Measurements from ENCODE around the gene CELF4.

The CELF4 gene

GRCh38 chr18:37274309-37275236 lies 291.0 kb downstream of the CELF4 start:
- TF ChIP-seq CTCF (IDR thresholded peaks at IDR 0.05; ENCODE audit: low read depth, low read length, missing control alignments) = no peak
- DNase-seq (ENCODE audit: low read depth) = no peak
- H3K4me3 ChIP-seq (ENCODE audit: low read depth, low read length) = no peak overlapping the region

GRCh38 chr18:37272841-37273240 lies 292.8 kb downstream of the CELF4 start:
- TF ChIP-seq CTCF (IDR thresholded peaks at IDR 0.05; ENCODE audit: low read depth, low read length, missing control alignments) = no peak
- no peak for DNase-seq (ENCODE audit: low read depth)
- H3K4me3 ChIP-seq (ENCODE audit: low read depth, low read length) = no peak overlapping the region

GRCh38 chr18:37272226-37272625 lies 293.4 kb downstream of the CELF4 start:
- H3K4me3 ChIP-seq (ENCODE audit: low read depth, low read length) = no peak overlapping the region
- TF ChIP-seq CTCF (IDR thresholded peaks at IDR 0.05; ENCODE audit: low read depth, low read length, missing control alignments) = no peak
- no peak for DNase-seq (ENCODE audit: low read depth)

GRCh38 chr18:37270666-37271052 lies 294.9 kb downstream of the CELF4 start:
- H3K4me3 ChIP-seq (ENCODE audit: low read depth, low read length) = no peak overlapping the region
- no peak for TF ChIP-seq CTCF (IDR thresholded peaks at IDR 0.05; ENCODE audit: low read depth, low read length, missing control alignments)
- no peak for DNase-seq (ENCODE audit: low read depth)

- DNase-seq (ENCODE audit: low read depth) = no peak
- no peak for TF ChIP-seq CTCF (IDR thresholded peaks at IDR 0.05; ENCODE audit: low read depth, low read length, missing control alignments)
- H3K4me3 ChIP-seq (ENCODE audit: low read depth, low read length) = no peak overlapping the region
Observed at GRCh38 chr18:37270038-37270665, 295.4 kb downstream of the CELF4 start.

- DNase-seq (ENCODE audit: low read depth) = no peak
- peak; percentile 37 for TF ChIP-seq CTCF (IDR thresholded peaks at IDR 0.05; ENCODE audit: low read depth, low read length, missing control alignments)
- no peak overlapping the region for H3K4me3 ChIP-seq (ENCODE audit: low read depth, low read length)
Observed at GRCh38 chr18:37266290-37266689, 299.3 kb downstream of the CELF4 start.

All from GM12864 (cell line).